ENCODE measurements around the gene OR10A2.
"Not testable (repeated sequence)": the region's sequence is repeated elsewhere in the genome, so short reads cannot be mapped to it uniquely, and the experiment has no call there.

Gene OR10A2

GRCh38 chr11:6888830-6889229 lies 26.0 kb downstream of the OR10A2 start:
- H3K36me3 ChIP-seq (ENCODE audit: insufficient read depth, low read length) = no peaks in the 10 kb centered on the region
- no peak overlapping the region for H3K9ac ChIP-seq (ENCODE audit: low read depth, low read length)
- no peak overlapping the region for H3K4me2 ChIP-seq (ENCODE audit: low read length)
- H3K4me3 ChIP-seq (ENCODE audit: low read length) = no peak overlapping the region
- H3K27me3 ChIP-seq (ENCODE audit: control insufficient read depth, insufficient read depth, low read length) = no peaks in the 10 kb centered on the region
- no peaks in the 10 kb centered on the region for H3K9me3 ChIP-seq (replicated peaks; ENCODE audit: low read length)
- no peaks in the 10 kb centered on the region for H3K4me1 ChIP-seq (ENCODE audit: control insufficient read depth, insufficient read depth, low read length)

GRCh38 chr11:6889835-6890234 lies 27.0 kb downstream of the OR10A2 start:
- Histone ChIP-seq H3K9ac (ENCODE audit: low read depth, low read length) (no peak overlapping the region), H3K4me1 (ENCODE audit: control insufficient read depth, insufficient read depth, low read length) (no peaks in the 10 kb centered on the region), H3K9me3 (replicated peaks; ENCODE audit: low read length) (no peaks in the 10 kb centered on the region), H3K4me2 (ENCODE audit: low read length) (no peak overlapping the region), H3K27me3 (ENCODE audit: control insufficient read depth, insufficient read depth, low read length) (no peaks in the 10 kb centered on the region), H3K4me3 (ENCODE audit: low read length) (no peak overlapping the region), H3K36me3 (ENCODE audit: insufficient read depth, low read length) (no peaks in the 10 kb centered on the region)

- H3K4me3 ChIP-seq (ENCODE audit: low read length) = no peak within 1 kb of the TSS
- H3K36me3 ChIP-seq (ENCODE audit: insufficient read depth, low read length) = no peaks in the 10 kb centered on the region
- H3K4me1 ChIP-seq (ENCODE audit: control insufficient read depth, insufficient read depth, low read length) = no peaks in the 10 kb centered on the region
- H3K9ac ChIP-seq (ENCODE audit: low read depth, low read length) = no peak within 1 kb of the TSS
- H3K27me3 ChIP-seq (ENCODE audit: control insufficient read depth, insufficient read depth, low read length) = no peaks in the 10 kb centered on the region
- no peaks in the 10 kb centered on the region for H3K9me3 ChIP-seq (replicated peaks; ENCODE audit: low read length)
- H3K4me2 ChIP-seq (ENCODE audit: low read length) = no peak within 1 kb of the TSS
Observed at GRCh38 chr11:6892400-6892799, 29.5 kb downstream of the OR10A2 start, which contains the start of gene OR2D2. OR2D2 (minus strand) TSS chr11:6892500; CDS start chr11:6892500, 0 bp downstream.

GRCh38 chr11:6894097-6894496 lies 31.2 kb downstream of the OR10A2 start:
- no peak overlapping the region for H3K9ac ChIP-seq (ENCODE audit: low read depth, low read length)
- H3K4me2 ChIP-seq (ENCODE audit: low read length) = no peak overlapping the region
- no peak overlapping the region for H3K4me3 ChIP-seq (ENCODE audit: low read length)
- H3K36me3 ChIP-seq (ENCODE audit: insufficient read depth, low read length) = no peaks in the 10 kb centered on the region
- H3K4me1 ChIP-seq (ENCODE audit: control insufficient read depth, insufficient read depth, low read length) = no peaks in the 10 kb centered on the region
- no peaks in the 10 kb centered on the region for H3K27me3 ChIP-seq (ENCODE audit: control insufficient read depth, insufficient read depth, low read length)
- H3K9me3 ChIP-seq (replicated peaks; ENCODE audit: low read length) = no peaks in the 10 kb centered on the region

GRCh38 chr11:6895010-6895409 lies 32.2 kb downstream of the OR10A2 start:
- Histone ChIP-seq H3K36me3 (ENCODE audit: insufficient read depth, low read length) (no peaks in the 10 kb centered on the region), H3K4me2 (ENCODE audit: low read length) (no peak overlapping the region), H3K9ac (ENCODE audit: low read depth, low read length) (no peak overlapping the region), H3K4me1 (ENCODE audit: control insufficient read depth, insufficient read depth, low read length) (no peaks in the 10 kb centered on the region), H3K4me3 (ENCODE audit: low read length) (no peak overlapping the region), H3K9me3 (replicated peaks; ENCODE audit: low read length) (no peaks in the 10 kb centered on the region), H3K27me3 (ENCODE audit: control insufficient read depth, insufficient read depth, low read length) (no peaks in the 10 kb centered on the region)

- no peaks in the 10 kb centered on the region for H3K9me3 ChIP-seq (replicated peaks; ENCODE audit: low read length)
- no peak overlapping the region for H3K9ac ChIP-seq (ENCODE audit: low read depth, low read length)
- no peaks in the 10 kb centered on the region for H3K36me3 ChIP-seq (ENCODE audit: insufficient read depth, low read length)
- no peak overlapping the region for H3K4me3 ChIP-seq (ENCODE audit: low read length)
- no peak overlapping the region for H3K4me2 ChIP-seq (ENCODE audit: low read length)
- H3K27me3 ChIP-seq (ENCODE audit: control insufficient read depth, insufficient read depth, low read length) = no peaks in the 10 kb centered on the region
- H3K4me1 ChIP-seq (ENCODE audit: control insufficient read depth, insufficient read depth, low read length) = no peaks in the 10 kb centered on the region
Observed at GRCh38 chr11:6898911-6899310, 36.1 kb downstream of the OR10A2 start.

- no peaks in the 10 kb centered on the region for H3K9me3 ChIP-seq (replicated peaks; ENCODE audit: low read length)
- H3K4me2 ChIP-seq (ENCODE audit: low read length) = no peak overlapping the region
- H3K9ac ChIP-seq (ENCODE audit: low read depth, low read length) = no peak overlapping the region
- H3K4me1 ChIP-seq (ENCODE audit: control insufficient read depth, insufficient read depth, low read length) = no peaks in the 10 kb centered on the region
- no peaks in the 10 kb centered on the region for H3K27me3 ChIP-seq (ENCODE audit: control insufficient read depth, insufficient read depth, low read length)
- no peak overlapping the region for H3K4me3 ChIP-seq (ENCODE audit: low read length)
- no peaks in the 10 kb centered on the region for H3K36me3 ChIP-seq (ENCODE audit: insufficient read depth, low read length)
Observed at GRCh38 chr11:6900327-6900999, 37.6 kb downstream of the OR10A2 start.

- H3K9ac ChIP-seq (ENCODE audit: low read depth, low read length); H3K27me3 ChIP-seq (ENCODE audit: control insufficient read depth, insufficient read depth, low read length); H3K4me3 ChIP-seq (ENCODE audit: low read length); H3K4me1 ChIP-seq (ENCODE audit: control insufficient read depth, insufficient read depth, low read length); H3K36me3 ChIP-seq (ENCODE audit: insufficient read depth, low read length); H3K9me3 ChIP-seq (replicated peaks; ENCODE audit: low read length); H3K4me2 ChIP-seq (ENCODE audit: low read length): not testable (repeated sequence)
Observed at GRCh38 chr11:6904804-6905203, 41.9 kb downstream of the OR10A2 start.

GRCh38 chr11:6911378-6911777 lies 48.5 kb downstream of the OR10A2 start:
- H3K27me3 ChIP-seq (ENCODE audit: control insufficient read depth, insufficient read depth, low read length) = no peaks in the 10 kb centered on the region
- H3K4me1 ChIP-seq (ENCODE audit: control insufficient read depth, insufficient read depth, low read length) = no peaks in the 10 kb centered on the region

GRCh38 chr11:6911948-6912347 lies 49.1 kb downstream of the OR10A2 start:
- no peak overlapping the region for H3K9ac ChIP-seq (ENCODE audit: low read depth, low read length)

More at GRCh38 chr11:6911378-6911777, 48.5 kb downstream of the OR10A2 start:
- no peak overlapping the region for H3K4me2 ChIP-seq (ENCODE audit: low read length)
- H3K4me3 ChIP-seq (ENCODE audit: low read length) = no peak overlapping the region
- no peaks in the 10 kb centered on the region for H3K9me3 ChIP-seq (replicated peaks; ENCODE audit: low read length)
- no peak overlapping the region for H3K9ac ChIP-seq (ENCODE audit: low read depth, low read length)
- no peaks in the 10 kb centered on the region for H3K36me3 ChIP-seq (ENCODE audit: insufficient read depth, low read length)

GRCh38 chr11:6919698-6920097 lies 56.8 kb downstream of the OR10A2 start:
- no peaks in the 10 kb centered on the region for H3K4me1 ChIP-seq (ENCODE audit: control insufficient read depth, insufficient read depth, low read length)
- H3K36me3 ChIP-seq (ENCODE audit: insufficient read depth, low read length) = no peaks in the 10 kb centered on the region
- H3K4me2 ChIP-seq (ENCODE audit: low read length) = no peak overlapping the region
- no peak overlapping the region for H3K4me3 ChIP-seq (ENCODE audit: low read length)
- H3K9me3 ChIP-seq (replicated peaks; ENCODE audit: low read length) = no peaks in the 10 kb centered on the region
- no peaks in the 10 kb centered on the region for H3K27me3 ChIP-seq (ENCODE audit: control insufficient read depth, insufficient read depth, low read length)
- H3K9ac ChIP-seq (ENCODE audit: low read depth, low read length) = no peak overlapping the region

More at GRCh38 chr11:6911948-6912347, 49.1 kb downstream of the OR10A2 start:
- H3K36me3 ChIP-seq (ENCODE audit: insufficient read depth, low read length) = no peaks in the 10 kb centered on the region
- H3K27me3 ChIP-seq (ENCODE audit: control insufficient read depth, insufficient read depth, low read length) = no peaks in the 10 kb centered on the region
- H3K4me3 ChIP-seq (ENCODE audit: low read length) = no peak overlapping the region
- H3K4me1 ChIP-seq (ENCODE audit: control insufficient read depth, insufficient read depth, low read length) = no peaks in the 10 kb centered on the region
- H3K4me2 ChIP-seq (ENCODE audit: low read length) = no peak overlapping the region
- H3K9me3 ChIP-seq (replicated peaks; ENCODE audit: low read length) = no peaks in the 10 kb centered on the region

GRCh38 chr11:6920702-6921101 lies 57.8 kb downstream of the OR10A2 start, which contains the start of gene OR2D3:
OR2D3 (plus strand) TSS chr11:6921002; CDS start chr11:6921002, 0 bp downstream.
- Histone ChIP-seq H3K4me3 (ENCODE audit: low read length) (no peak within 1 kb of the TSS), H3K27me3 (ENCODE audit: control insufficient read depth, insufficient read depth, low read length) (no peaks in the 10 kb centered on the region), H3K9ac (ENCODE audit: low read depth, low read length) (no peak within 1 kb of the TSS), H3K36me3 (ENCODE audit: insufficient read depth, low read length) (no peaks in the 10 kb centered on the region), H3K4me1 (ENCODE audit: control insufficient read depth, insufficient read depth, low read length) (peaks cover 2% of the 10 kb centered on the region), H3K4me2 (ENCODE audit: low read length) (no peak within 1 kb of the TSS), H3K9me3 (replicated peaks; ENCODE audit: low read length) (no peaks in the 10 kb centered on the region)

All from skeletal muscle satellite cell (primary cell).